ENCODE measurements around the gene TYROBP. TPM values are rescaled to one million over a fixed set of nuclear protein-coding genes. Genes with fewer than 3 reads are reported as not detected.

The TYROBP gene
- total RNA-seq, 1 donor from 2014 or later: 367 TPM

- DNase-seq (no peak), ATAC-seq (no peak)
- intact Hi-C loops (cut with DNase I): loop anchor here (10.0 kb wide), 1 partner anchor 55 kb away; no protein-coding TSS in a partner anchor
- no peak overlapping the region for H3K27ac ChIP-seq
- TF ChIP-seq CTCF (IDR thresholded peaks at IDR 0.05): no peak
- no peaks in the 10 kb centered on the region for H3K9me3 ChIP-seq
- peaks cover 8% of the 10 kb centered on the region for H3K36me3 ChIP-seq
- H3K4me3 ChIP-seq: no peak overlapping the region
- H3K27me3 ChIP-seq: no peaks in the 10 kb centered on the region
- peaks cover 17% of the 10 kb centered on the region for H3K4me1 ChIP-seq
Observed at GRCh38 chr19:35939307-35940077, 31.4 kb upstream of the TYROBP start.

GRCh38 chr19:35938282-35939224 is 30.5 kb upstream of the TYROBP start:
- ATAC-seq (no peak), DNase-seq (no peak)
- no peak for TF ChIP-seq CTCF (IDR thresholded peaks at IDR 0.05)
- Histone ChIP-seq H3K27ac (no peak overlapping the region), H3K4me3 (peak overlapping the region; percentile 59), H3K4me1 (peaks cover 17% of the 10 kb centered on the region), H3K27me3 (no peaks in the 10 kb centered on the region), H3K36me3 (peaks cover 8% of the 10 kb centered on the region), H3K9me3 (no peaks in the 10 kb centered on the region)
- intact Hi-C loops (cut with DNase I): loop anchor here (10.0 kb wide), 1 partner anchor 54 kb away; no protein-coding TSS in a partner anchor

GRCh38 chr19:35937345-35938281 is 29.5 kb upstream of the TYROBP start:
- Histone ChIP-seq H3K9me3 (no peaks in the 10 kb centered on the region), H3K4me1 (peaks cover 17% of the 10 kb centered on the region), H3K27ac (no peak overlapping the region), H3K36me3 (peaks cover 8% of the 10 kb centered on the region), H3K4me3 (peak overlapping the region; percentile 59), H3K27me3 (no peaks in the 10 kb centered on the region)
- intact Hi-C loops (cut with DNase I): loop anchor here (10.0 kb wide), 1 partner anchor 53 kb away; no protein-coding TSS in a partner anchor
- no peak for TF ChIP-seq CTCF (IDR thresholded peaks at IDR 0.05)
- no peak for ATAC-seq
- no peak for DNase-seq

- no peaks in the 10 kb centered on the region for H3K9me3 ChIP-seq
- peak overlapping the region; percentile 71 for H3K27ac ChIP-seq
- H3K4me1 ChIP-seq: peaks cover 17% of the 10 kb centered on the region
- no peak for TF ChIP-seq CTCF (IDR thresholded peaks at IDR 0.05)
- DNase-seq: no peak
- no peak for ATAC-seq
- H3K4me3 ChIP-seq: peak overlapping the region; percentile 59
- H3K27me3 ChIP-seq: no peaks in the 10 kb centered on the region
- peaks cover 8% of the 10 kb centered on the region for H3K36me3 ChIP-seq
- intact Hi-C loops (cut with DNase I): loop anchor here (10.0 kb wide), 1 partner anchor 52 kb away; no protein-coding TSS in a partner anchor
Observed at GRCh38 chr19:35936738-35937268, 28.7 kb upstream of the TYROBP start.

All from upper lobe of right lung (tissue), 1 donor.